ENCODE measurements around the gene DOK6. TPM values are rescaled to one million over a fixed set of nuclear protein-coding genes. Genes with fewer than 3 reads are reported as not detected.

DOK6 gene
- total and polyA plus RNA-seq, 2 of the 13 experiments (the other 11 are each of a cell fraction or from before 2014, with no cell fraction given) = 17.0 to 17.2 TPM

- Histone ChIP-seq H3K27me3 (ENCODE audit: control insufficient read depth in 1 of 2, insufficient read depth in 2 of 2, low read length in 2 of 2) (0 out of 5 replicates have a peak, but pooled peaks cover 0 to 1% of the 10 kb centered on the region in 2 experiments), H3K4me3 (replicated peaks in 1 of 3; ENCODE audit: insufficient read depth in 1 of 3, low read depth in 2 of 3, low read length in 3 of 3) (no peak overlapping the region), H3K4me2 (ENCODE audit: low read depth, low read length) (no peak overlapping the region), H3K4me1 (ENCODE audit: insufficient read depth, low read length) (no peaks in the 10 kb centered on the region), H3K9ac (ENCODE audit: insufficient read depth, low read depth, low read length) (no peak overlapping the region), H2AFZ (ENCODE audit: low read length) (no peak overlapping the region), H4K20me1 (ENCODE audit: insufficient read depth, low read length) (no peaks in the 10 kb centered on the region), H3K9me3 (ENCODE audit: low read length) (no peaks in the 10 kb centered on the region), H3K27ac (ENCODE audit: extremely low read length, insufficient read depth, low read length) (no peak overlapping the region), H3K79me2 (ENCODE audit: insufficient read depth, low read length) (no peaks in the 10 kb centered on the region), H3K36me3 (replicated peaks in 1 of 2; ENCODE audit: control insufficient read depth in 1 of 2, insufficient read depth in 2 of 2, low read length in 2 of 2) (no peaks in the 10 kb centered on the region; a peak in 1 of 5 replicates)
- in situ Hi-C loops (cut with HindIII; ENCODE audit: extremely low pct_ligation_motif_present, low pct_unique_long_range_greater_than_20kb) = no loop called here
- intact Hi-C loops (cut with micrococcal nuclease; ENCODE audit: unreplicated experiment) = no loop called here
- no TSS peak for BruUV-seq (replicated peaks)
- FAIRE-seq (no peak), ATAC-seq (no peak), DNase-seq (ENCODE audit: low spot score) (no peak)
- 85% methylated on average over 11 of the region's 11 CpGs for WGBS (ENCODE audit: low lambda C conversion rate)
- TF ChIP-seq ZNF619 (CRISPR knock-in tag; IDR thresholded peaks at IDR 0.05) (no peak), HINFP (CRISPR knock-in tag; IDR thresholded peaks at IDR 0.05; ENCODE audit: low read depth) (no peak), NFE2 (CRISPR knock-in tag; IDR thresholded peaks at IDR 0.05) (no peak), ZFP37 (CRISPR knock-in tag; IDR thresholded peaks at IDR 0.05; ENCODE audit: borderline replicate concordance) (no peak), HMGXB4 (CRISPR knock-in tag; IDR thresholded peaks at IDR 0.05; ENCODE audit: borderline replicate concordance in 1 of 2, low read depth in 1 of 2) (no peak), CBX2 (IDR thresholded peaks at IDR 0.05; ENCODE audit: low read depth, low read length) (no peak), CBX2 (CRISPR knock-in tag; IDR thresholded peaks at IDR 0.05; ENCODE audit: low read depth) (no peak), MIXL1 (CRISPR knock-in tag; IDR thresholded peaks at IDR 0.05) (no peak), GATAD1 (CRISPR knock-in tag; IDR thresholded peaks at IDR 0.05) (no peak), BCL6 (CRISPR knock-in tag; IDR thresholded peaks at IDR 0.05) (no peak), MBD4 (IDR thresholded peaks at IDR 0.05; ENCODE audit: borderline replicate concordance, low read length) (no peak), CSRNP2 (CRISPR knock-in tag; conservative IDR thresholded peaks at IDR 0.05; ENCODE audit: low read depth) (no peak), ZNF7 (CRISPR knock-in tag; IDR thresholded peaks at IDR 0.05) (no peak), ZBTB1 (CRISPR knock-in tag; IDR thresholded peaks at IDR 0.05; ENCODE audit: borderline replicate concordance) (no peak), CENPX (CRISPR knock-in tag; IDR thresholded peaks at IDR 0.05) (no peak), PHF8 (CRISPR knock-in tag; IDR thresholded peaks at IDR 0.05) (no peak)
- ChIA-PET POLR2A (interaction anchor here (1.0 kb wide), 1 partner anchor 11 kb away, joined by 3 read pairs; no protein-coding TSS in a partner anchor), CTCF (ENCODE audit: low intra/inter-chr PET ratio, low total read pairs) (no interaction called here)
Observed at GRCh38 chr18:69840001-69840400, 439.3 kb downstream of the DOK6 start.
